HT1080 (cell line): ENCODE results near the gene ABLIM3. TPM values are rescaled to one million over a fixed set of nuclear protein-coding genes. Genes with fewer than 3 reads are reported as not detected.

Experiments used
- DNase-seq: peaks from one replicate; pipeline ENCODE4 v3.0.0-alpha.2; 2015; ENCODE audit warnings: low read depth
- total RNA-seq: library from RNA; depleted of rRNA; stranded (reverse); fragments of >200 nt; shearing (Covaris generic); gene quantifications from 2 replicates; pipeline ENCODE4 v1.2.3, GENCODE V29; 2014

Gene ABLIM3
- total RNA-seq, 1 experiment from 2014 or later = 30.4 TPM

DNA sequence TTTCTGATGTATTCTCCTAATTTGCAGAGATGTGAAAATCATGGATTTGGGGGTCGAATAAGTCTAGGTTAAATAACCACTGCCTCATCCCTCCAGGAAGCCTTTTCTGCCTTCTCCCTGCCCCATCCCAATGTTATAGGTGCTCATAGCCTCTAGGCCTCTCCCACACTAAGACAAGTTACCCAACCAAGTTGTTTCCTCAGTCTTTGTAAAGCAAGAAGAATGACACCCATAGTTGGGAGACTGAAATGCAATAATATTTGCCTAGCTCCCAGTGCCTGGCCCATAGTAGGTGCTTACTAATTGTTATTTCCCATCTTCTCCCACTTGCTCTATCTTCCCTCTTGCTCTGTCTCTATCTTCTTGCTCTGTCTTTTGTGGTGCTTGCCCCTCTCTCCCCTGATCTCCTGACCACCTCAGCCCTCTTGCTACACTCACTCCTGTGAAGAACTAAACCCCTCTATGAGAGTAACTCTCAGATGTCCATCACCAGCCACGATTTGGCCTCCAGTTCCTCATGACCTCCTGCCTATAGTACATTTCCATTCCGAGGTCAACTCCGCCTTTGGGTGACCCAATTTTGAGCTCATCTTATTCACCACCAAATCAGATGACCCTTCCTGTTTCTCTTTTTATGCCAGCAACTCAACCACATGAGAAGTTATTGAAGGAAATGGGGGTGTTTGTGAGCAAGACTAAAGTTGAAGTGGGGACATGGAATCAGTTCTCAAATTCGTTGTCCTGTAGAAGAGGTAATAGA is 137.3 kb downstream of the ABLIM3 start:
- DNase-seq = no peak

GRCh38 chr5:149279661-149280060 is 138.4 kb downstream of the ABLIM3 start:
- no peak for DNase-seq

- DNase-seq = no peak
Measured at GRCh38 chr5:149280124-149280523, 138.8 kb downstream of the ABLIM3 start.

DNA sequence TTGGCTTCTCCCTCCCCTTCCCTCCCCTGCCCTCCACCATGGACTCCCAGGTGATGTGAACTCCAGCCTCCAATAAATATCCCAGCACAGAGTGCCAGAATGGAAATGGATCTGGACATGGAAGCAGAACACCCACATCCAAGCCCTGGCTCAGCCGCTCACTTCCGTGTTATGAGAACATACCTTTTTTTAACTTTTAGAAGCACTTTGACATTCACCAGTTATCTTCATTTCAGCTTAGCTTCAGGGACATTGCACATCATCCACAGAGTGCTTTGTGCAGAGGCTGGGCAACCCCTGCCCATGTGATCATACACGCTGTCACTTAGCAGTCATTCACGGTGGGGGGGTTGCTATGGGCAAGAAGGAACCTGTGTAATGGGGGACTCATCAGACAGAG is 139.5 kb downstream of the ABLIM3 start:
- no peak for DNase-seq

- no peak for DNase-seq
Measured at GRCh38 chr5:149282027-149282965, 141.0 kb downstream of the ABLIM3 start.

DNA sequence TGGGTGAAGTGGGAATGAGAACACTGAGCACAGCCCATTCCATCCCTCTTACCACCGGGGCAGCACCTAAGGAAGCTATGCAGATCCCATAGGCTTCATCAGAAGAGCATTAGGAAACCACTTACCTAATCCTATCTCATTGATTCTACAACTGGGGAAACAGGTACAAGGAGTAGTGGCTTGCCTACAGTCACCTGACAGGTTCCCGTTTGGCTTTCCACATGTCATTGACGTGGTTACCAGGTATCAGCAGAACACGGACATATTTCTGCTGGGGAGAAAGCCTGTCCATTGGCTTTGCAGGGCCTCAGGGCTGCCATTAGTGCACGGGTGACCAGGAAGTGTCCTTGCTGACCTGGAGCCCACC is 141.7 kb downstream of the ABLIM3 start:
- DNase-seq = no peak

DNA sequence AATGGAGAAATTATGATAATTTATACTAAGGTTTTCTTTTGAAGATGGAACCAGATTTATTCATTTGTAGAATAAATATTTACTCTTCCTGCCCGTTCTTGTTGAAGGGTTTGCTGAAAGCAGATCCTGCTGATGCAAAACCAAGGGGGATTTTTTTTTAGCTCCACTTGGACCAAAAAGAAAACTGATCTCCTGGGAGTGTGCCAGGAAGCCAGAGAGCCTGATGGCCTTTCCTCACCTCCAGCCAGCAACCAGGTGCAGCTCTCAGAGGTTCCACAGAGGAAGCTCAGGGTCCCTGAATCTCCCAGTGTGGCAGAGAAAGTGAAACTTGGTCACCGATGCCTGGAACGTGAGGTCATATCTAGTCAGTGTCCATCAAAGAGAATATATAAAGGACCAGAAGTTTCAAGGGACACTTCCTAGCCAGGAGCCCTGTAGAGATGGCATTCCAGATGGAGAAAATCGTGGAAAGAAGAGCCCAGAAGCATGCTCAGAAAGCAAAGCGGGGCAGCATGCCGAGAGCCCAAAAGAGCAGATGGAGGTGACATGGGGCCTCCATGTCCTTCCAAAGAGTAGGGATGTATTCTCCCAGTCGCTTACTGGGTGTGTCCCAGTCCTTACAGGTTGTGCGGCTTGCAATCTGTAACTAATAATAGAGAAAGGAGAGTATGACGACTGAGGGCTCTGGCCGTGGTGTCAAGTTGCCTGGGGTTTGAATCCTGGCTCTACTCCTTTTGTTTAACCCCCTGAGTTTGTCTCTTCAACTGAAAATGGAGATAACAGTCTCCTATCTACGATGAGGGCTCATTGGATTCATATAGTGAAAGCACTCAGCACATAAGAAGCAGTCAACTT is 142.6 kb downstream of the ABLIM3 start:
- no peak for DNase-seq

DNA sequence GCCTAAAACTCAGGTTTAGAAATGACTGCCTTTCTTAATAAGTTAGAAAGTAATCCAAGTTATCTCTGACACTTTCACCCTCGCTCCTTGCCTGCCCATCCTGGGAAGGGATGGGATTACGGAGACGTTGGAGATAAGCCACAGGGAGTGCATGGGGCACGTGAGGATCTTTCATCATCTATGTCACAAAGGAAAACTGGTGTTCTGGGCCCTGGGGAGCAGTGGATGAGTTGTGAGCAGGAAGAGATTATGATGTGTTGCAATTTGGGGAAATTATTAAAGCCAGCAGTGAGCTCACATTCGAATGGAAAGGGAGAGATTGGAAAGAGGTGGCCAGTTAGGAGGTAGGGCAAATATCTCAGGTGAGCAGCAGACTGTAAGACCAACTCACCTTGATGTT is 143.2 kb downstream of the ABLIM3 start:
- DNase-seq = no peak

GRCh38 chr5:149285153-149285552 is 143.9 kb downstream of the ABLIM3 start:
- no peak for DNase-seq

GRCh38 chr5:149288436-149288835 is 147.1 kb downstream of the ABLIM3 start:
- DNase-seq = no peak

DNA sequence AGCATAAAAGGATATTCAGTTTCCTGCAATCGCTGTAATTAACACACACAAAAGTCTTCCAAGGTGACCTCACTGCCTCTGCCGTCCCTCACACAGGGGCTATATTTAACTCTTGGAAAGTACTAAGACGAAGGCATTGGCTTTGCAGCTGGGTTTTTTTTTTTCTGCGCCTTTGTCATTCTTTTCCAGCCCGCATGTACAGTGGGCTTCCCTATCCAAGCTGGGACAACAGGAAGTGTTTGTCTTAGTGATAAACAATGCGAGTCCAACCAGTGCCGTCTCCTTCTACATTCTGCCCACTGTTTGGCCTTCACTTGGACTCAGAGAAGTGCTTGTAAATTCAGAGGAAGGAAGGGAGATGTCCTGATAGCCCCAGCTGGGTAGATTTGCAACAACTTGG is 148.0 kb downstream of the ABLIM3 start:
- DNase-seq = no peak

- DNase-seq = no peak
Measured at GRCh38 chr5:149294872-149295829, 153.9 kb downstream of the ABLIM3 start.

DNA sequence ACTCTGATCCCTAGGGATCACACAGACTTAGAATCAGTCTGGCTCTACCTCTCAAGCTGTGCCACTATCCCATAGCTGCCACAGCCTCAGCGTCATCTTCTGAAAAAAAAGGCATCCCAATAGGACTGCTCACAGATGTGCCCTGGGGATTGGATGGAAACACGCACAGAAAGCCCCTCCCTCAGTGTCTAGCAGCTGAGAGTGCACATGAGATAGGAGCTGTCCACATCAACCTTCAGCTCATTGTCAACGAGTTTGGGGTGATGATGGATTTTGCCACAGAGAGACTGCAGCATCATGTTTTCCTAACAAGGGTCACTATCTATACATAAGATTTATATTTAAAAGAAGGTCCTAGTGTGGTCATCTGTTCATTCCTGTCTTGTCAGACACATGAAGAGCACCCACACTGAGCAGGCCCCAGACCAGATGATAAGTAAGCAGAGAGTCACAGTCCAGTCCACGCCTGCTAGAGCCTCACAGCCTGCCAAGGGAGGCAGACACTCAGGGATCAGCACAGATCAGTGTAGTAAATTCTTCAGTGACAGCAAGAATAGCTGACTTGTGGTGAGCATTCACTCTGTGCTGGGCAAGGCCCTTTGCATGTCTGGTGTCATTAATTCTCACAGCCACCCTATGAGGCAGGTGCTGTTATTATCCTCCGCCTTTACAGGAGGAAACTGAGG is 156.2 kb downstream of the ABLIM3 start:
- no peak for DNase-seq

GRCh38 chr5:149298163-149298562 is 156.9 kb downstream of the ABLIM3 start:
- DNase-seq = no peak

DNA sequence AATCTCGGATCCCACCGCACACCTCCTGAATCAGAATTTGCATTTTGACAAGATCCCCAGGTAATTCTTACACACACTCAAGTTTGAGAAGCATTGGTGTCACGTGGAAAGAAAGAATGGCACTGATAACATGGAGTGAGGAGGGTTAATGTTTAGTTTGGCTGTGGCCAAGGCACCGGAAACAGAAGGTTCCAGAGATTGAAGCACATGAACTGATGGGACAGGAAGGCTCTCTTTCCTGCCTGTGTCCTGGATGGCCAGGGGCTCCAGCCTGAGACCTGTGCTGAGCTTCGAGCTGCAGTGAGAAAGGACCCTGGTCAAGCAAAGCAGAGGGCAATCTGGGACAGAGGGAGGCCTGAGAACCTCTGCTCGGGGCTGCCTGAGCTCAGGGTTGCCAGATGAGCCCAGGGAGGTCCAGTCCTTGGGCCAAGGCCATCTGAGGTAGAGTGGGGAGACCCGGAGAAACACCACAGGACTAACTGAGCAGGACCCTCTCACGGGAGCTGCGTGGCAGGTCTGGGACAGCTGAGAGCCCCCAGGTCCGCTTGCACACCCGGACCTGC is 157.6 kb downstream of the ABLIM3 start:
- DNase-seq = no peak

DNA sequence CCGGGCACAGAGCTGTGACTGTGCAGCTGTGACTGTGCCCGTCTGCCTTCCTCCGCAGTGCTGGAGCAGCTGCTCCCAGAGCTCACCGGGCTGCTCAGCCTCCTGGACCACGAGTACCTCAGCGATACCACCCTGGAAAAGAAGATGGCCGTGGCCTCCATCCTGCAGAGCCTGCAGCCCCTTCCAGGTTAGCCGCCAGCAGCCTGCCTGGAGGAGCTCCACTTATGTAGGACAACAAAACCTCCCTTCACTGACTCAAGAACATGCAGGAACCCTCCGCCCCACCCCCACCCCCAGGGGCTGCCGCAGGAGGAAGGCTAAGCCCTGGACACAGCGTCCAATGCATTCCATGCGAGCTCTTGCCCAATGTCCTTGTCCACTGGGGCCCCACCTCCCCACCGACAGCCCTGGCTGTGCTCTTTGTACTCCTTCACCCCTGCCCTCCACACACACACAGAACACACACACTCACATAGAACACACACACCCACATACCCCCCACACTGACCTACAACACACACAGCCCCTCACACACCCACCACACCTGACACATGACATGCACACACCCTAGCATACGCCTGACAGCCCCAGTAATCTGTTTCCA is 158.3 kb downstream of the ABLIM3 start:
- no peak for DNase-seq

GRCh38 chr5:149300441-149300840 is 159.1 kb downstream of the ABLIM3 start:
- DNase-seq = no peak

DNA sequence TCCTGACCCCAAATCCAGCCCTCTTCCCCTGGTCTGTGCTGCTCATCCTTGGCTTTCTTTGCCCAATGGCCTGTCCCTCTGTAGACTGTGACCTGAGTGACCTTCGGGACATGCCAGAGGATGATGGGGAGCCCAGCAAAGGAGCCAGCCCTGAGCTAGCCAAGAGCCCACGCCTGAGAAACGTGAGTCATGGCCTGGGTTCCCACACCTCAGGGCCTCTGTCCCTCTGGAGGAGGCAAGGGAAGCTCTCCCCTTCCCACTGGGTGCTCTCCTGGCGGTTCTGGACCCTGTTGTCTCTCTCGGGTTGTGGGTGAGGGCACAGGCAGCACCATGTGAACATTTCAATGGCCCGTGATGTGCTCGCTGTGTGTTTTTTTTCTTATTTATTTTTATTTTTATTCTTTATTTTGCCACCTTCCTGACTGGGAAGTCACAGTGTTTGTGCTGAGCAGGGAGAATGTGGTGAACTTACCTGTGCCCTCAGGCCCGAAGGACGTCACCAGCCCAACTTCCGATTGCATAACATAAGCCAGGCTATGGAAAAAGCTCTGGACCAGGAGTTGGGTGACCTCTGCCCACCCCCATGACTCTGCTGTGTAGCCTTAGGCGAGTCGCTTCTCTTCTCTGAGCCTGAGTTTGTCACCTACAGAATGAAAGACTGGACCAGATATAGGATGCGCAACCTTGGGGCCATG is 159.9 kb downstream of the ABLIM3 start:
- no peak for DNase-seq
